ENCODE results near the gene MAFG. TPM values are rescaled to one million over a fixed set of nuclear protein-coding genes. Genes with fewer than 3 reads are reported as not detected.

MAFG gene
- total RNA-seq, 2 donors from 2014 or later, result 8.3 to 14.5 TPM

GRCh38 chr17:81956607-81957589 lies 29.4 kb upstream of the MAFG start:
- 72 to 78% methylated on average over 8 to 44 of the region's 45 CpGs for WGBS, 2 donors
- intact Hi-C loops (cut with DNase I), result loop anchor here (10.0 kb wide), 1 partner anchor 198 kb away; no protein-coding TSS in a partner anchor
- peaks cover 23% of the 10 kb centered on the region for H3K4me1 ChIP-seq
- DNase-seq, result no peak
- no peak overlapping the region for H3K4me3 ChIP-seq
- no peak for ATAC-seq
- TF ChIP-seq POLR2A (IDR thresholded peaks at IDR 0.05) (no peak), CTCF (IDR thresholded peaks at IDR 0.05) (no peak)
- H3K36me3 ChIP-seq (replicated peaks in 1 of 2; ENCODE audit: insufficient read depth in 1 of 2, low read depth in 2 of 2), result no peaks in the 10 kb centered on the region
- no peaks in the 10 kb centered on the region for H3K9me3 ChIP-seq
- no peak overlapping the region for H3K27ac ChIP-seq
- peaks cover 6 to 21% of the 10 kb centered on the region in 2 donors for H3K27me3 ChIP-seq

- ATAC-seq (no peak), DNase-seq (no peak)
- Histone ChIP-seq H3K4me1 (peaks cover 18% of the 10 kb centered on the region), H3K27ac (no peak overlapping the region), H3K27me3 (peaks cover 6 to 16% of the 10 kb centered on the region in 2 donors), H3K9me3 (no peaks in the 10 kb centered on the region), H3K4me3 (no peak overlapping the region), H3K36me3 (replicated peaks in 1 of 2; ENCODE audit: insufficient read depth in 1 of 2, low read depth in 2 of 2) (no peaks in the 10 kb centered on the region)
- WGBS, 2 donors, result 35 to 73% methylated on average over 2 to 12 of the region's 13 CpGs
- intact Hi-C loops (cut with DNase I), result loop anchor here (10.0 kb wide), 1 partner anchor 199 kb away; no protein-coding TSS in a partner anchor
- TF ChIP-seq POLR2A (IDR thresholded peaks at IDR 0.05), result no peak
Observed at GRCh38 chr17:81955756-81956544, 28.4 kb upstream of the MAFG start.

DNA sequence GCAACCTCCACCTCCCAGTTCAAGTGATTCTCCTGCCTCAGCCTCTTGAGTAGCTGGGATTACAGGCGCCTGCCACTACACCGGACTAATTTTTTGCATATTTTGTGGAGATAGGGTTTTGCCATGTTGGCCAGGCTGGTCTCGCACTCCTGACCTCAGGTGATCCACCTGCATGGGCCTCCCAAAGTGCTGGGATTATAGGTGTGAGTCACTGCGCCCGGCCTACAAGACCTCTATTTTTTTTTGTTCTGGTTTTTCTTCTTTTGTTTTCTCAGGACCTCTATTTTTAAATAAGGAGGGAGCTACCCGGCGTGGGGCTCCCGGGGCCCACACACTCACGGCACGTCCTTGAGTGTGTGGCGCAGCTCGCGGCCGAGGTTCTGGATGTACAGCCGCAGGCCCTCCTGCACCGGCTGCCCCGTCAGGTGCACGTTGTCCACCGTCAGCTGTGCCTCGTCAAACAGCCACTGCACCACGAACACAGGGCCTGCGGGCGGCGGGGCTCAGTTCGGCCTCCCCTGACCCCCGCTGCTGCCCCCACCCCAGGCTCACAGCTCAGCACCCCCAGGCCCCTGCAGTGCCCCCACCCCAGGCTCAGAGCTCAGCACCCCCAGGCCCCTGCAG lies 27.6 kb upstream of the MAFG start:
- H3K27me3 ChIP-seq, result peaks cover 2 to 11% of the 10 kb centered on the region in 2 donors

GRCh38 chr17:81954131-81955057 lies 26.9 kb upstream of the MAFG start:
- peaks cover 4% of the 10 kb centered on the region for H3K4me1 ChIP-seq
- H3K4me3 ChIP-seq, result no peak overlapping the region
- TF ChIP-seq CTCF (IDR thresholded peaks at IDR 0.05) (no peak), POLR2A (IDR thresholded peaks at IDR 0.05) (no peak)
- intact Hi-C loops (cut with DNase I), result loop anchor here (10.0 kb wide), 1 partner anchor 200 kb away; no protein-coding TSS in a partner anchor
- no peaks in the 10 kb centered on the region for H3K9me3 ChIP-seq
- whole genome bisulfite sequencing, 2 donors, result 79% methylated on average over 18 to 19 of the region's 19 CpGs
- peaks cover 0 to 7% of the 10 kb centered on the region in 2 donors for H3K27me3 ChIP-seq
- no peak for DNase-seq
- no peak for ATAC-seq
- H3K27ac ChIP-seq, result no peak overlapping the region
- H3K36me3 ChIP-seq (replicated peaks in 1 of 2; ENCODE audit: insufficient read depth in 1 of 2, low read depth in 2 of 2), result no peaks in the 10 kb centered on the region

More for the DNA sequence above, 27.6 kb upstream of the MAFG start:
- Histone ChIP-seq H3K36me3 (replicated peaks in 1 of 2; ENCODE audit: insufficient read depth in 1 of 2, low read depth in 2 of 2) (no peaks in the 10 kb centered on the region), H3K9me3 (no peaks in the 10 kb centered on the region), H3K27ac (no peak overlapping the region), H3K4me3 (no peak overlapping the region), H3K4me1 (peaks cover 12% of the 10 kb centered on the region)
- no peak for DNase-seq
- ATAC-seq, result no peak
- intact Hi-C loops (cut with DNase I), result loop anchor here (10.0 kb wide), 1 partner anchor 200 kb away; no protein-coding TSS in a partner anchor
- TF ChIP-seq POLR2A (IDR thresholded peaks at IDR 0.05) (no peak), CTCF (IDR thresholded peaks at IDR 0.05) (no peak)
- 90 to 92% methylated on average over 18 to 26 of the region's 26 CpGs for WGBS, 2 donors

Data from body of pancreas (tissue), 4 donors.